ENCODE measurements around the gene CELA3A.

Gene CELA3A

DNA sequence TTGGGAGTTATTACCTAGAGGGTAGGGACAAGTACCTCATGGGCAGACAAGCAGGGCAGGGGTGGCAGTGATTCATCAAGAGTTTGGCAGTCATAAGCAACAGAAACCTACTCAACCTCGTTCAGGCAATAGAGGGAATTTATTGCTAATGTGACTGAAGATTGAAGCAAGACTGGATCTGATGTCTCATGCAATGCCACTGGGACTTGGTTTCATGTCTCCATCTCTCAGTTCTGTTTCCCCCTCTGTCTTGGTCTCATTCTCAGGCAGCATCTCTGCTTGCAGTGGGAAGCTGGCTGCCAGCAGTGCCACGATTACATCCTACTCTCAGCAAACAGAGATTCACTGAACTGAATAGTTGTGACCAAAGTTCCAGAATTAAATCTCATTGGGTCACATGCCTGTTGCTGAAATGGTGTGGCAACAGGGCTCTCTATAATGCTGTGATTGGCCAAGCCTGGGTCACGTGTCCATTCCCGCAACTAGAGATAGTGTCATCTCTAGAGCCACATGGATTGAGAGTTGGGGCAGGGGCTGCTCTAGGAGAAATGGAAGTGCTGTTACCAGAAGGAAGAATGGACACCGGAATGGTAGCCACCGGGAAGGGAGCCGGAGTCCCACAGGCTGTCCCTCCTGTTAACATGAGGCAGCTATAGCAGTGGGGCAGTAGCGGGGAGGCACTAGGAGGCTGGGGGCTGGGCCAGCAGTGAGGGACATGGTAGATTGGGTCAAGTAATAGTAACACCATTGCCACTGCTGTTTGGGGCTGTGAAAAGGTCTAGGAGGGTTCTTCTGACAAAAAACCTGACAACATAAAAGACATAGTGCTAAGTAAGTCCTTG is 47.1 kb downstream of the CELA3A start:
- Mint-ChIP-seq H3K4me1 (ENCODE audit: low read depth) (peaks cover 48% of the 10 kb centered on the region), H3K27ac (peak overlapping the region; percentile 89), H3K4me3 (peak overlapping the region; percentile 60), H3K36me3 (peaks cover 4% of the 10 kb centered on the region), H3K27me3 (no peaks in the 10 kb centered on the region), H3K9me3 (ENCODE audit: low read depth) (no peaks in the 10 kb centered on the region)

DNA sequence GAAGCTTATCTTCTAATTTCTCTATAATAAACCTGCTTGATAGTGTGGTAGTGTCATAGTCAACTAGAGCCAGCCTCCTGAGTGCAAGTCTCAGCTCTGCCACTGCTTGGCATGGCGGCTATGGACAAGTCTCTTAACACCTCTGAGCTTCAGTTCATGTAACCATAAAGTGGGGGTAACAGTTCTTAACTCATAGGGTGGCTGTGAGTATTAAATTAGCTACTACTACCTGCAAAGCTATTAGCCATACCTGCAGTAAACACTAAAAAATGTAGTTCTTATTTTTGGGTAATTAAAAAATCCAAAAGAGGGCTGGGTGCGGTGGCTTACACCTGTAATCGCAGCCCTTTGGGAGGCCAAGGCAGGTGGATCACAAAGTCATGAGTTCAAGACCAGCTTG is 48.9 kb downstream of the CELA3A start:
- peak overlapping the region; percentile 43 for H3K27ac Mint-ChIP-seq
- peaks cover 3% of the 10 kb centered on the region for H3K36me3 Mint-ChIP-seq
- peaks cover 50% of the 10 kb centered on the region for H3K4me1 Mint-ChIP-seq (ENCODE audit: low read depth)
- H3K4me3 Mint-ChIP-seq = no peak overlapping the region
- H3K27me3 Mint-ChIP-seq = no peaks in the 10 kb centered on the region
- no peaks in the 10 kb centered on the region for H3K9me3 Mint-ChIP-seq (ENCODE audit: low read depth)

DNA sequence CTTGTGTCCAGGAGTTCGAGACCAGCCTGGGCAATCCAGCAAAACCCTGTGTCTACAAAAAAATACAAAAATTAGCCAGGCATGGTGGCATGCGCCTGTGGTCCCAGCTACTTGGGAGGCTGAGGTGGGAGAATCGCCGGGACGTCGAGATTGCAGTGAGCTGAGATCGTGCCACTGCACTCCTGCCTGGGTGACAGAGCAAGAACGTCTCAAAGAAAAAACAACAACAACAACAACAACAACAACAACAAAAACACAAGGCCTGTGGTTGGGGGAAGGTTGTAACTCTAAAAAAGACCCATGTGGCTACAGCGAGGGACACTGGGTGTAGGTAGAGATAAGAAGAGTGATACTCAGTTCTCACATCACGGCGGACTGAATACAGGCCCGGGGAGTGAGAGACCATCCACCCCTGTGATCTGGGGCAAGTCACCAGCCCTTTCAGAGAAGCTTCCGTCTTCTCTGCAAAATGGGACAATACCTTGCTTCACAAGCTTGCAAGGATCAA is 50.2 kb downstream of the CELA3A start:
- Mint-ChIP-seq H3K4me3 (peak overlapping the region; percentile 83), H3K9me3 (ENCODE audit: low read depth) (no peaks in the 10 kb centered on the region), H3K27ac (peak overlapping the region; percentile 91), H3K4me1 (ENCODE audit: low read depth) (peaks cover 59% of the 10 kb centered on the region), H3K27me3 (no peaks in the 10 kb centered on the region), H3K36me3 (peaks cover 4% of the 10 kb centered on the region)

DNA sequence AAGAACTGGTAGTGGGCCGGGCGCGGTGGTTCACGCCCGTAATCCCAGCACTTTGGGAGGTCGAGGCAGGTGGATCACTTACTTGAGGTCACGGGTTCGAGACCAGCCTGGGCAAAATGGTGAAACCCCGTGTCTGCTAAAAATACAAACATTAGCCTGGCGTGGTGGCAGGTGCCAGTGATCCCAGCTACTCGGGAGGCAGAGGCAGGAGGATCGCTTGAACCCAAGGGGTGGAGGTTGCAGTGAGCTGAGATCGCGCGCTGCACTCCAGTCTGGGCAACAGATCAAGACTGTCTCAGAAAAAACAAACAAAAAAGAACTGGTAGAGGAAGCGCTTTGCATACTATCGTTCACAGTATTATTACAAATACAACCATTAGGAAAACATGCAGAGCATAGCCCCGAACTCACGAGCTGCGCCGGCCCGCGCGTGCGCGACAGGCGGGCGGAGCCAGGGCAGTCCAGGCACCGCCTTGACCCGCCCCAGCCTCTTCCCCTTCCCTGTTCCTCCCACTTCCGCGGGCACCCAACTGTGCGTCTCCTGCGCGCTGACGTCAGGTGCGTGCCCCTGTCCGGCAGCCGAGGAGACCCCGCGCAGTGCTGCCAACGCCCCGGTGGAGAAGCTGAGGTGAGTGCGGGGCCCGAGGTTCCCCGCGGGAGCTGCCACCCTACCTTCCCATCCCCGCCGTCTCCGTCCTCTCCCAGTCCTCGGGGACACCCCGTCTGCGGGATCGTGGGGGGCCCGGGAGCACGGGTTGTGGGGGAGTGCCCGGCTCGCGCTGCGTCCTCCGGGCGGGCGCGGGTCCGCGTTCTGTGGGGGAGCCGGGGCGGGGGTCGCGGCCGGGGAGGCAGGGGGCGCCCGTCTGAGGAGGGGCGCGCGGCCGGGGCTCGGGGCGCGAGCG is 50.9 kb downstream of the CELA3A start, which contains the start of gene CDC42:
CDC42 (plus strand) TSS at position 595 of the 902 bp plus-strand sequence. CDS start 25,770 bp downstream, outside the sequence.
- Mint-ChIP-seq H3K4me1 (ENCODE audit: low read depth) (peaks cover 63% of the 10 kb centered on the region), H3K36me3 (peaks cover 4% of the 10 kb centered on the region), H3K4me3 (peak within 1 kb of the TSS; percentile 98), H3K27ac (peak within 1 kb of the TSS; percentile 98), H3K27me3 (no peaks in the 10 kb centered on the region), H3K9me3 (ENCODE audit: low read depth) (no peaks in the 10 kb centered on the region)

DNA sequence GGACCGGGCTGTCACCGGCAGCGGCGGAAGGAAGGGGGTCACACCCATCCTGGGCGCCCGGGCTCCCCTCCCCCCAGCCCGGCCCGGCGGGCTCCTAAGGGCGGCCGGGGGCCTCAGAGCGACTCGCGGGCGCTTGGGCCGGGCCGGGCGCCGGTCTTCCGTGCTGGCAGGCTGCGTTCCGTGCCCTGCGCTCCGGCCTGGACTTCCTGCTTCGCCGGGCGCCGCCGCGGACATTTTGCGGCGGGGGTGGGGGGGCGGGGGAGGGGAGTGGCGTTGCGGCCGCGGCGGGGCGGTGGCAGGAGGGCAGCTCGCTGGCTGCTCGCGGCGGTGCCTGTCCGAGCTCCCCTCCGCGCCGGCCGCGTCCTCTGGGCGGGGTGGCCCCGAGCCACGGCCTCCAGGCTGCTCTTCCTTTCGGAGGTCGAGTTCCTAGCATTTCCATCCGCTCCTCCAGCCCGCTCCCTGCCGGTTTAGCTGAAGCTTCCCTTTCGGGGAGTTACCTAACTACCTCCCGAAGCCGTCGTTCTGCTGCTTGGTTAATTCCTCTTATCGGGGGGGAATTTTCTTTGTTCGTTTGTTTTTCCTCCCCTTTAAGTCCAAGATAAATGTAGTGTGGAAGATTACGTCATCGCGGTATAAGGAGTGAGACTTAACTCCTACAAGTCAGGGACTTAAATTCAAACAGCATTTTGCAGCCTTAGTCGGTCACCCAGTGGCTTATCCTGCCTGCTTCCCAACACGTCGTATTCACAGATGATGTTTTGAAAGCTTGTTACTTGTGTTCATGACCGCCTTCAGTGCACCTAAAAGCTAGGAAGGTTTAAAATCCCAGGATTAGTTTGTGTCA is 51.8 kb downstream of the CELA3A start:
- Mint-ChIP-seq H3K27ac (peak overlapping the region; percentile 98), H3K4me3 (peak overlapping the region; percentile 98), H3K36me3 (peaks cover 4% of the 10 kb centered on the region)

DNA sequence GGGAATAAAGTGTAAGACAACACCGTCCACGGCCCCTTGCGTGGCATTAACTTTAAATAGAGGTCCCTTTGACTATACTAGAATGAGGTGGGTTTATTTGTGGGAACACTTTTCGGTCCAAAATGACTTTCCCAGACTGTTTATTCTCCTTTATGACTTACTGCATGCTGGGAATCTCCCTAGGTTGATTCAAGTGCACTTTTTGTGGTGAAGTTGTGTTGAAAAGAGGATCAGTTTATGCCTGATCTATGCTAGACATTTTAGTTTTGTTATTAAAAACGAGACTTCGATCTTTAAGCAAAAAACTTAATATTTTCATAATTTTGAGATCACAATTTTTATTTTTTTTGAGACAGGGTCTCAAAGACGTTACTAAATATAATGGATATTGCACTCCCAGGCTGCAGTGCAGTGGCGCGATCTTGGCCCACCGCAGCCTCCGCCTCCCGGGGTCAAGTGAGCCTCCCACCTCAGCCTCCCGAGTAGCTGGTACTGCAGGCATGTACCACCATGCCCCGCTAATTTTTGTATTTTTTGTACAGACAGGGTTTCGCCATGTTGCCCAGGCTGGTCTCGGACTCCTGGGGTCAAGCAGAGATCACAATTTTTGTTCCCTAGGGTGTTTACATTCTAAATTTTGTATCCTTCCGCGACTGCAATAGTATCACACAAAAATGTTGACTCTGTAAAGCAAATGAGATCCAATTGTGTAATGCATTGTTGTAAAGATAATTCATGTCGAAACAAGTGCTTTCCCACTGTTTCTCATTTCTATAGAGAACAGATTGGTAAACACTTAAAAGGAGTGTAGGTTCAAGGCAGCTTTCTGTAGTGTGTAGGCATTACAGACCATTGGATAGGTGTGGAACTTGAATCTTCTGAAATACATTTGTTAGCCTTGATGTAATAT is 52.7 kb downstream of the CELA3A start:
- Mint-ChIP-seq H3K4me1 (ENCODE audit: low read depth) (peaks cover 61% of the 10 kb centered on the region), H3K4me3 (peak overlapping the region; percentile 98), H3K27ac (peak overlapping the region; percentile 98), H3K9me3 (ENCODE audit: low read depth) (no peaks in the 10 kb centered on the region), H3K36me3 (peaks cover 4% of the 10 kb centered on the region), H3K27me3 (no peaks in the 10 kb centered on the region)

More for the DNA sequence above, 51.8 kb downstream of the CELA3A start:
- Mint-ChIP-seq H3K27me3 (no peaks in the 10 kb centered on the region), H3K9me3 (ENCODE audit: low read depth) (no peaks in the 10 kb centered on the region), H3K4me1 (ENCODE audit: low read depth) (peaks cover 66% of the 10 kb centered on the region)

DNA sequence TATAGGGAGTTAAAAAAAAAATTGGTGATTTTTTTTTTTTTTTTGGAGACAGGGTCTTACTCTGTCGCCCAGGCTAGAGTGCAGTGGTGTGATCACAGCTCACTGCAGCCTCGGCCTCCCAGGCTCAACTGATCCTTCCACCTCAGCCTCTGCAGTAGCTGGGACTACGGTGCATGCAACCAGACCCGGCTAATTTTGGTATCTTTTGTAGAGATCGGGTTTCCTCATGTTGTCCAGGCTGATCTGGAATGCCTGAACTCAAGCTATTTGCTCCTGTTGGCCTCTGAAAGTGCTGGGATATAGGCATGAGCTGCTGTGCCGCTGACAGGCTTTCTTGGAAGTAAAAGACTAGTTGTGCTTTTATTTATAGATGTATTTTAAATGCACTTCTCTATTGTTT is 54.0 kb downstream of the CELA3A start:
- Mint-ChIP-seq H3K4me3 (peak overlapping the region; percentile 78), H3K9me3 (ENCODE audit: low read depth) (no peaks in the 10 kb centered on the region), H3K27me3 (no peaks in the 10 kb centered on the region), H3K36me3 (peaks cover 4% of the 10 kb centered on the region), H3K4me1 (ENCODE audit: low read depth) (peaks cover 68% of the 10 kb centered on the region), H3K27ac (peak overlapping the region; percentile 85)

DNA sequence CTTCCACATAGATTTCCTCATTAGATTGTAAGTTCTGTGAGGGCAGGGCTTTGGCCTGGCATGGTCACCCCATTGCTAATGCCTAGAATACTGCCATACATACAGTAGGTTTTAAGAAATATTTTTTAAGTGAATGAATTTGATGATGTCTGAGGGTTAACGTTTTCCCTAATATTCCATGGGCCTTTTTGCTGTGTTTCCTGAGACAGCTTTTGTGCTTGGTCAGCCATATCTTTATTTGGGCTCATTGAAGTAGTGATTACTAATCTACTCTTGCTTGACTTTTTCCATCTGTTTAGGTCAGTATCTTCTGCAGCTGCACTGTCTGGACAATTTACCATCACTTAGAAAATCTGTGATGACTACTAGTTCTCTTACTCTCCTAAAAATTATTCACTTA is 54.6 kb downstream of the CELA3A start:
- peak overlapping the region; percentile 78 for H3K4me3 Mint-ChIP-seq
- no peaks in the 10 kb centered on the region for H3K9me3 Mint-ChIP-seq (ENCODE audit: low read depth)
- H3K36me3 Mint-ChIP-seq = peaks cover 4% of the 10 kb centered on the region
- H3K4me1 Mint-ChIP-seq (ENCODE audit: low read depth) = peaks cover 73% of the 10 kb centered on the region
- H3K27ac Mint-ChIP-seq = peak overlapping the region; percentile 85
- no peaks in the 10 kb centered on the region for H3K27me3 Mint-ChIP-seq

DNA sequence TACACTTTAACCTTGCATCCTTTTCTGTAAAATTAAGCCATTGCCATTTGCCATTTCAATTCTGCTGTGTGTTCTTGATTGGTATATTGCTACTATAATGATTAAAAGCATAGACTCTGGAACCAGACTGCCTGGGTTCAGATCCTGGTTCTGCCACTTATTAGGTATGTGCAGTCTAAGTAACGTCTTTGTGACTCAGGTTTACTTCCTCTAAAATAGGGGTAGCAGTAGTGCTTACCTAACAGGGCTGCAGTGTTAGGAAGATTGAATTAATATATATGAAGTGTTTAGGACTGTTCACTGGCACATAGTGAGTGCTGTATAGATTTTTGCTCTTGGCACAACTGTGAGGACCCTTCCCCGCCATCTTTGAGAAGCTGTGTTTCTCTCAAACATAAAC is 55.5 kb downstream of the CELA3A start:
- peak overlapping the region; percentile 78 for H3K4me3 Mint-ChIP-seq
- no peaks in the 10 kb centered on the region for H3K27me3 Mint-ChIP-seq
- H3K27ac Mint-ChIP-seq = peak overlapping the region; percentile 85
- H3K4me1 Mint-ChIP-seq (ENCODE audit: low read depth) = peaks cover 72% of the 10 kb centered on the region
- no peaks in the 10 kb centered on the region for H3K9me3 Mint-ChIP-seq (ENCODE audit: low read depth)
- H3K36me3 Mint-ChIP-seq = peaks cover 4% of the 10 kb centered on the region

DNA sequence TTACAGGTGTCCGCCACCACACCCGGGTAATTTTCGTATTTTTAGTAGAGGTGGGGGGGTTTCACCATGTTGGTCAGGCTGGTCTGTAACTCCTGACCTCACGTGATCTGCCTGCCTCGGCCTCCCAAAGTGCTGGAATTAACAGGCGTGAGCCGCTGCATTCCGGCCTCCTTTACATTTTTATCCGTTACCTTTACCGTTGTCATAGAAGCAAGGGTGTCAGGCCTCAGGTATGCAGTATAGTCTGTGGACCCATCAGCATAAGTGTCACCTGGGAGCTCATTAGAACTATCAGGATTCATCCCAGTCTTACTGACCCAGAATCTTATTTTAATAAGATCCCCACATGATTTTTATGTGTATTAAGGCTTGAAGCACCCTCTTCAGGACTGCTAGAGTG is 56.4 kb downstream of the CELA3A start:
- peak overlapping the region; percentile 86 for H3K27ac Mint-ChIP-seq
- peak overlapping the region; percentile 35 for H3K4me3 Mint-ChIP-seq
- H3K27me3 Mint-ChIP-seq = no peaks in the 10 kb centered on the region
- no peaks in the 10 kb centered on the region for H3K9me3 Mint-ChIP-seq (ENCODE audit: low read depth)
- peaks cover 4% of the 10 kb centered on the region for H3K36me3 Mint-ChIP-seq
- H3K4me1 Mint-ChIP-seq (ENCODE audit: low read depth) = peaks cover 78% of the 10 kb centered on the region
